Measurements from ENCODE around the gene TNPO1. TPM values are rescaled to one million over a fixed set of nuclear protein-coding genes. Genes with fewer than 3 reads are reported as not detected.

TNPO1 gene
- total and polyA plus RNA-seq, 9 of the 15 experiments (the other 6 are each of a cell fraction or from before 2014, with no cell fraction given): 20.8 to 176 (median 97.9) TPM

GRCh38 chr5:72847989-72848473, 31.6 kb downstream of the TNPO1 start (continued):
- no peak for TF ChIP-seq KAT7 (CRISPR knock-in tag; IDR thresholded peaks at IDR 0.05; ENCODE audit: borderline replicate concordance)
- TF ChIP-seq MXI1 (IDR thresholded peaks at IDR 0.05; ENCODE audit: low read depth, low read length): no peak
- peak; percentile 11; the same call in 1 of the 2 replicates for TF ChIP-seq ESRRA (IDR thresholded peaks at IDR 0.05; ENCODE audit: borderline replicate concordance, low read depth)
- TF ChIP-seq ETV6 (IDR thresholded peaks at IDR 0.05; ENCODE audit: borderline replicate concordance in 1 of 2, low read depth in 2 of 2, low read length in 1 of 2): peak in 1 of 2 experiments; percentile 12; a peak in 1 of 4 replicates
- TF ChIP-seq ETV6 (CRISPR knock-in tag; IDR thresholded peaks at IDR 0.05; ENCODE audit: borderline replicate concordance): no peak
- TF ChIP-seq FOXJ3 (CRISPR knock-in tag; IDR thresholded peaks at IDR 0.05): no peak
- peak; percentile 64 for TF ChIP-seq ETS1 (conservative IDR thresholded peaks at IDR 0.05; ENCODE audit: control insufficient read depth, low read depth, low read length)
- no peak for TF ChIP-seq ZNF584 (CRISPR knock-in tag; IDR thresholded peaks at IDR 0.05; ENCODE audit: low read depth)
- no peak for TF ChIP-seq HEY1 (CRISPR knock-in tag; IDR thresholded peaks at IDR 0.05; ENCODE audit: borderline replicate concordance)
- peak; percentile 72 for TF ChIP-seq SMARCE1 (IDR thresholded peaks at IDR 0.05)
- peak; percentile 76; the same call in 1 of the 2 replicates for TF ChIP-seq NR4A1 (CRISPR knock-in tag; IDR thresholded peaks at IDR 0.05)
- TF ChIP-seq NR4A1 (tag; IDR thresholded peaks at IDR 0.05): no peak; the same call in none of the 2 replicates
- TF ChIP-seq, protein P1, sequence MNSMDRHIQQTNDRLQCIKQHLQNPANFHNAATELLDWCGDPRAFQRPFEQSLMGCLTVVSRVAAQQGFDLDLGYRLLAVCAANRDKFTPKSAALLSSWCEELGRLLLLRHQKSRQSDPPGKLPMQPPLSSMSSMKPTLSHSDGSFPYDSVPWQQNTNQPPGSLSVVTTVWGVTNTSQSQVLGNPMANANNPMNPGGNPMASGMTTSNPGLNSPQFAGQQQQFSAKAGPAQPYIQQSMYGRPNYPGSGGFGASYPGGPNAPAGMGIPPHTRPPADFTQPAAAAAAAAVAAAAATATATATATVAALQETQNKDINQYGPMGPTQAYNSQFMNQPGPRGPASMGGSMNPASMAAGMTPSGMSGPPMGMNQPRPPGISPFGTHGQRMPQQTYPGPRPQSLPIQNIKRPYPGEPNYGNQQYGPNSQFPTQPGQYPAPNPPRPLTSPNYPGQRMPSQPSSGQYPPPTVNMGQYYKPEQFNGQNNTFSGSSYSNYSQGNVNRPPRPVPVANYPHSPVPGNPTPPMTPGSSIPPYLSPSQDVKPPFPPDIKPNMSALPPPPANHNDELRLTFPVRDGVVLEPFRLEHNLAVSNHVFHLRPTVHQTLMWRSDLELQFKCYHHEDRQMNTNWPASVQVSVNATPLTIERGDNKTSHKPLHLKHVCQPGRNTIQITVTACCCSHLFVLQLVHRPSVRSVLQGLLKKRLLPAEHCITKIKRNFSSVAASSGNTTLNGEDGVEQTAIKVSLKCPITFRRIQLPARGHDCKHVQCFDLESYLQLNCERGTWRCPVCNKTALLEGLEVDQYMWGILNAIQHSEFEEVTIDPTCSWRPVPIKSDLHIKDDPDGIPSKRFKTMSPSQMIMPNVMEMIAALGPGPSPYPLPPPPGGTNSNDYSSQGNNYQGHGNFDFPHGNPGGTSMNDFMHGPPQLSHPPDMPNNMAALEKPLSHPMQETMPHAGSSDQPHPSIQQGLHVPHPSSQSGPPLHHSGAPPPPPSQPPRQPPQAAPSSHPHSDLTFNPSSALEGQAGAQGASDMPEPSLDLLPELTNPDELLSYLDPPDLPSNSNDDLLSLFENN (IDR thresholded peaks at IDR 0.05; ENCODE audit: low read depth in 2 of 2, low read length in 2 of 2): peak in 1 of 2 experiments; percentile 31; a peak in 1 of 4 replicates
- 0 out of 2 replicates have a peak, but pooled peaks have one; percentile 81 for TF ChIP-seq HMGXB4 (CRISPR knock-in tag; IDR thresholded peaks at IDR 0.05)
- peak; percentile 35; the same call in 1 of the 2 replicates for TF ChIP-seq HNRNPL (IDR thresholded peaks at IDR 0.05; ENCODE audit: low read depth, low read length)
- TF ChIP-seq, protein P2, sequence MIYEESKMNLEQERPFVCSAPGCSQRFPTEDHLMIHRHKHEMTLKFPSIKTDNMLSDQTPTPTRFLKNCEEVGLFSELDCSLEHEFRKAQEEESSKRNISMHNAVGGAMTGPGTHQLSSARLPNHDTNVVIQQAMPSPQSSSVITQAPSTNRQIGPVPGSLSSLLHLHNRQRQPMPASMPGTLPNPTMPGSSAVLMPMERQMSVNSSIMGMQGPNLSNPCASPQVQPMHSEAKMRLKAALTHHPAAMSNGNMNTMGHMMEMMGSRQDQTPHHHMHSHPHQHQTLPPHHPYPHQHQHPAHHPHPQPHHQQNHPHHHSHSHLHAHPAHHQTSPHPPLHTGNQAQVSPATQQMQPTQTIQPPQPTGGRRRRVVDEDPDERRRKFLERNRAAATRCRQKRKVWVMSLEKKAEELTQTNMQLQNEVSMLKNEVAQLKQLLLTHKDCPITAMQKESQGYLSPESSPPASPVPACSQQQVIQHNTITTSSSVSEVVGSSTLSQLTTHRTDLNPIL (CRISPR knock-in tag; IDR thresholded peaks at IDR 0.05): no peak
- TF ChIP-seq, protein P3, sequence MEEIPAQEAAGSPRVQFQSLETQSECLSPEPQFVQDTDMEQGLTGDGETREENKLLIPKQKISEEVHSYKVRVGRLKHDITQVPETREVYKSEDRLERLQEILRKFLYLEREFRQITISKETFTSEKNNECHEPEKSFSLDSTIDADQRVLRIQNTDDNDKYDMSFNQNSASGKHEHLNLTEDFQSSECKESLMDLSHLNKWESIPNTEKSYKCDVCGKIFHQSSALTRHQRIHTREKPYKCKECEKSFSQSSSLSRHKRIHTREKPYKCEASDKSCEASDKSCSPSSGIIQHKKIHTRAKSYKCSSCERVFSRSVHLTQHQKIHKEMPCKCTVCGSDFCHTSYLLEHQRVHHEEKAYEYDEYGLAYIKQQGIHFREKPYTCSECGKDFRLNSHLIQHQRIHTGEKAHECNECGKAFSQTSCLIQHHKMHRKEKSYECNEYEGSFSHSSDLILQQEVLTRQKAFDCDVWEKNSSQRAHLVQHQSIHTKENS (CRISPR knock-in tag; IDR thresholded peaks at IDR 0.05): no peak
- peak; percentile 51 for TF ChIP-seq FOS (IDR thresholded peaks at IDR 0.05; ENCODE audit: extremely low read depth, insufficient read length)
- TF ChIP-seq KDM1A (IDR thresholded peaks at IDR 0.05): peak; percentile 49 to 57; a peak in 3 of 4 replicates
